HT1080 (cell line): ENCODE data around the gene RNF148. TPM values are rescaled to one million over a fixed set of nuclear protein-coding genes. Genes with fewer than 3 reads are reported as not detected.
"Not testable (repeated sequence)": the region's sequence is repeated elsewhere in the genome, so short reads cannot be mapped to it uniquely, and the experiment has no call there.

Source experiments
- DNase-seq: peaks from one replicate; pipeline ENCODE4 v3.0.0-alpha.2; 2015; ENCODE audit warnings: low read depth
- total RNA-seq: library from RNA; depleted of rRNA; stranded (reverse); fragments of >200 nt; shearing (Covaris generic); gene quantifications from 2 replicates; pipeline ENCODE4 v1.2.3, GENCODE V29; 2014

RNF148 gene
- total RNA-seq, 1 experiment from 2014 or later = 0.18 TPM

DNA sequence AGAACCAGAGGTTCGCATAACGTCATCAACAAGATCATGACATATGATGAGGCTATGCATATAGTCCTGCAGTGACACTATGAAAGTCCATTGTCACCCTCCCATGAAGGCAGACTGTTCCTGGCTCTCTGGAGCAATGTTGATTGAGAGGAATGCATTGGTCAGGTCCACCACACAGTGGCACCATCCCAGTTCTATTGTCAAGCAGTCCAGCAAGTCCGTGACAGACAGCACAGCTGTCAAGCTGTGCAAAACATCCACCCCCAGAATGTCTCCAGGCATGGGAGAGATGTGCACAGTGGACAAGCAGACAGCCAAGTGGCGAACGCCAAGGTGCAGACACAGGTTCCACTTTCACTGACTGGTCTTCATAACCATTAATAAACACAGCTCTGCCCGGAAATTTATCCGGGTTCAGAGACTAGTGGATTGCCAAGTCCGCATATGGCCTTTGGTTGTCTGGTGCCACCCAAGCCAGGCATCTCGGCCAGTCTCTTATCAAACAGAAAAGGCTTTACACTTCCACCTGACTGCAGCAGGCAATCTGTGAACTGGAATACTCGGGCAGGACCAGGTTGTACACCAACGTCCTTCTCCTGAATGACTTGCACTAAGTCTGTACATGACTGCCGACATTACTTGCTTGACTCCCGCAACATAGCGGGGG is 11.0 kb downstream of the RNF148 start:
- DNase-seq = no peak

DNA sequence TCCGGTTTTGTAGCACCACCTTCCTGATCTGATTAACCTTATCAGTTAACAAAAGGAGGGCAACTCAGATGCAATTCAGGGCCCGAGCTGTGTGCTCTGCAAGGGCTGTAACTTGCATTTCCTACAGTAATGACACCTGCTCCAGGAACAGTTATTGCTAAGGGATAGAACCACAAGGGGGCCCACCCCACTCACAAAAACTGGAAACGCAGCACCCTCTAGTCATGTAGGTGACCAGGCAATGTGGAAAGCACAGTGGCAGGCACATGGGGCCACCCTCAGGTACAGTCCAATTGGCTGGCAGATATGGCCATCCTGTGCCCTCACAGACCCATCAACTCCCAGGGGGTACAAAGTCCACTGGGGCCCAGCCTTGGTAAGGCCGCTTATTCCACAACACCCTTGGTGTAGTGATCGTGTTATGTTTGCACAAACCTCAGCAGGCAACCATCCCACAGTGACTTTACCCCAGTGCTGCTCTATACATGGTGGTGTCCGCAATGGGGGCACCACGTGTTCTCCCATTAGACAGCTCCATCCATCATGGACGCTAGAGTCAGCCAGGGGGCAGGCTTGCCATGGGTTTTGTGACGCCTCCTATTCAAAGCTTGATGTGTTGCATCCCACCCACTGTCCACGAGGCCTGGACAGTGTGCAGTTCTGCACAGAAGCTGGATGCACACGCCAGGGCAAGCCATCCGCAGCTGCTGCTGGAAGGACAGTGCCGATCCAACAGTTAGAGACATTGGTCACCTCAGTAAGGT is 13.2 kb downstream of the RNF148 start:
- no peak for DNase-seq

DNA sequence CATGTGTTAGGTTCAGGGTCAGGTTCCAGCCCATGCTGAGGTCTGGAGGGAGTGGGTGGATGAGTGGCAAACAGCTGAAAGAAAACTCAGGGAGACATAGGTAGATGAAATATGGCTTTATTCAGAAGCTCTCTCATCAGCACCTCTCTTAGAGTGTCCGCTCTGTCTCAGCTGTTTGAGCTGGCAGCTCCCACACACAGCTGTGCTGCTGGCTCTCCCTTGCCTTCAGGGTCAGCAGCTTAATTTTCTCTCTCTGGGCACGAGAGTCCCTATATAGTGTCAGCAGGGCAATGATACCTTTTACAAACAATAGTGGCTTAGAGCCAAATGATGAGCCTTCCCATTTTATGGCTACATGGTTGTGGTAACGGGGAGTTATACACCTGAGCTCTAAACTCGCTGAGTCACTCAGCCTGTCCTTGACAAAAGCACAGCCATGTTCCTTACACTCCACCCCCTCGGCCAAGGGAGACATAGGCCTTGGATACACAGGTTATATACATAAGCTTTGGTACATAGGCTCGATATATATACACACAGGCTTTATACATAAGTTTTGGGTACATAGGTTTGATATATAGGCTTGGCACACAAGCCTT is 14.2 kb downstream of the RNF148 start:
- no peak for DNase-seq

DNA sequence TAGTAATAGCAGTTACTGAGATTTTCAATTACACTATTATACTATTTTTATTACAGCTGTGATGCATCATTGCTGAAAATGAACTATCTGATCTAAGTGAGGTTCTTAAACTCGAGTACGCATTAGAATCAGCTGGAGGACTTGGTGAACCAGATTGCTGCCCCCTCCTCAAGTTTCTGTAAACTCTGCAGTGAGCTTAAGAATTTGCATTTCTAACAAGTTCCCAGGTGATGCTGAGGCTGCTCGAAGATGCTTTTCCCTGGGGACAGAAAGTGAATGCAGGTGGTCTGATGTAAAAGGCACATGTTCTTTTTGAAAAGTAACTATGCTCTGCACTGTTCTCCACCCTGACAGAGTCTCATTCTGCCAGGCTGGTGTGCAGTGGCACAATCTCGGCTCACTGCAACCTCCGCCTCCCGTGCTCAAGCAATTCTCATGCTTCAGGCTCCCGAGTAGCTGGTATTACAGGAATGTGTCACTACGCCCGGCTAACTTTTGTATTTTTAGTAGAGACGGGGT is 16.3 kb downstream of the RNF148 start:
- no peak for DNase-seq

DNA sequence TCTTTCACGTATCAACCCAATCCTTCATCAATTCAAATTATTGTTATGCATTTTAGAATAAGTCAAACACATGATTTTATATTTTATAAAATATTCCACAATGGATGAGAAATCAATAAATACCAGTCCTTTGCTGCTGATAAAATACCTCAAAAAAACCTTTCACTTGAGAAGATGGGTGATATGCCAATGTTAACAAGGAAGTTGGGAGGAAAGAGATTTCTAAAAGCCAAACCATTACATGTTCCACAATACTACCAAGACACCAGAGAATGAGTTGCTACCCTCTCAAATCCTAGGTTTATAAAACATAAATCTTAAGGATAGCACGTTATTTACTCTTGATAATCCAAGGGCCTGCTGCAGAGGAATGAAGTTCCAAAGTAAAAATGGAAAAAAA is 18.2 kb downstream of the RNF148 start:
- no peak for DNase-seq

DNA sequence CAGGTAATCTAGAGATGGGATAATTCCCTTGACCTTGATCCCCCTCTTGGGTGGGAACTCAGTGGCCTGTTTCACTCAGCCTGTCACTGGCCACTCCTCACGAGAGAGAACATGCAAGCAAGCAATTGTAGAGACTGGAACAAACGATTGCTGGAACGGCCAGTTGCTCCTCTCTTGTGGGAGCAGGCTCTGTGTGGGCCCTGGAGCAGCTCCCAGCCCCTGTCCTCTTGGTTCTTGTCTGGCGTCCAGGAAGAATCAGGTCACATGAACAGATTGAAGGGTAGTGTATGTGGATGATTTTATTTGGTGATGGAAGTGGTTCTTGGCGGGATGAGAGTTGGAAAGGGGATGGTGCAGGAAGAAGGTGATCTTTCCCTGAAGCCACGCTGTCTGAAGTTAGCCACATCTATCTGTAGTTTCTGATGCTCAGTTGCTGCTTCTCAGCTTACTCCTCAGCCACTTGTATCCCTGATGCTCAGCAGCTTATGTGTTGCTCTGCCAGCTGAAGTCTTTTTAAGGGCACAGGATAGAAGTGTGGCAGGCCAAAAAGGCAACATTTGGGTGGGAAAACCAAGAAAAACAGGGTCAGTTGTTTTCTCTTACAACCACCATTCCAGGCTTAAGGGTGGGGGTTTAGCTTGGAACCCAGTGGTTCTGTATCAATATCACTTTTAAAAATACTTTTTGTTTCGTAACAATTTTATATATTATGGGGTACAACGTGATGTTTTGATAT is 19.7 kb downstream of the RNF148 start:
- no peak for DNase-seq

DNA sequence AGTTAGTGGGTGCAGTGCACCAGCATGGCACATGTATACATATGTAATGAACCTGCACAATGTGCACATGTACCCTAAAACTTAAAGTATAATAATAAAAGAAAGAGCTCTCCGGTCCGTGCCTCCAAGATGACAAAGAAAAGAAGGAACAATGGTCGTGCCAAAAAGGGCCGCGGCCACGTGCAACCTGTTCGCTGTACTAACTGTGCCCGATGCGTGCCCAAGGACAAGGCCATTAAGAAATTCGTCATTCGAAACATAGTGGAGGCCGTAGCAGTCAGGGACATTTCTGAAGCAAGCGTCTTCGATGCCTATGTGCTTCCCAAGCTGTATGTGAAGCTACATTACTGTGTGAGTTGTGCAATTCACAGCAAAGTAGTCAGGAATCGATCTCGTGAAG is 21.5 kb downstream of the RNF148 start:
- DNase-seq = not testable (repeated sequence)

DNA sequence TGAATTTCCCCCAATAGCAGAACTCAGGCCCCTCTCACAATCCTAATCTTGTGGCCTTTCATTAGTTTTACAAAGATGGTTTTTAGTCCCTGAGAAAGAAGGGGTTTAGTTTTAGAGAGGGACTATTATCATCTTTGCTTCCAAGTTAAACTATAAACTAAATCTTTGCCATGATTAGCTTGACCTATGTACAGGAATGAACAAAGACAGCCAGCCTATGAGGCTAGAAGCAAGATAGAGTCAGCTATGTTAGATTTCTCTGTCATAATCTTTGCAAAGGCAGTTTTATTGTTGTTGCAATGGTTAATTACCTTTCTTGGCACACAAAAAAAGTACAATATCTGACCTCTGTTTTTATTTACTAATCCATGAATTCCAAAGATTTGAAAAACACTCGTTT is 22.9 kb downstream of the RNF148 start:
- DNase-seq = no peak

DNA sequence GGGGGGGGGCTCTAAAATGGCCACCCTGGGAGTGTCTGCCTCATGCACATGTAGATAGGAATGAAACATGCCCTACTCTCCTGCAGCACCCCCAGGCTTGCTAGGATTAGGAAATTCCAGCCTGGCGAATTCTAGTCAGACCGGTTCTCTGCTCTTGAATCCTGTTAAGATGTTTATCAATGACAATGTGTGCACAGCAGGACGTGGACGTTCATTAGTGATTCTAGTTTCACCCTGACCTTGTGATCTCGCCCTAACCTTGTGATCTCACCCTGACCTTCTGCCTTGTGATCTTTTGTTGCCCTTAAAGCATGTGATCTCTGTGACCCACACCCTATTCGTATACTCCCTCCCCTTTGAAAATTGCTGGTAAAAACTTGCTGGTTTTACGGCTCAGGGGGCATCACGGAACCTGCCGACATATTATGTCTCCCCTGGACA is 23.4 kb downstream of the RNF148 start:
- not testable (repeated sequence) for DNase-seq

DNA sequence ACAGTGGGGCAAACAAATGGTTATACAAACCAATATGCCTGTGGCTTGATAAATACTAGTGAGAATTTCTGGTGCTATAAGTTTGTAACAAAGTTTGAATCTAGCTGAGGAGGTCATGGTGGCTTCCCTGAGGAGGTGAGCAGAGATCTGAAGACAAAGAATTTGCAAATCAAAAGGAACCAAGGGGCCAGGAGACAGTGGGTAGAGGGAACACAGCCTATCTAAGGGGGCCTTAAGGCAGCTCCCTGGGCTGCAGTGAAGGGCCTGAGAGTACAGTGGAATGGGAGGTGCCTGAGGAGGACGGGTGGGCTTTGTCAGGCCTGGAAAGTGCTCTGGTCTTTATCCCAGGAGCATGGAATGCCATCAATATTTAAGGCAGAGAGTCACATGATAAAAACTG is 25.6 kb downstream of the RNF148 start:
- no peak for DNase-seq

DNA sequence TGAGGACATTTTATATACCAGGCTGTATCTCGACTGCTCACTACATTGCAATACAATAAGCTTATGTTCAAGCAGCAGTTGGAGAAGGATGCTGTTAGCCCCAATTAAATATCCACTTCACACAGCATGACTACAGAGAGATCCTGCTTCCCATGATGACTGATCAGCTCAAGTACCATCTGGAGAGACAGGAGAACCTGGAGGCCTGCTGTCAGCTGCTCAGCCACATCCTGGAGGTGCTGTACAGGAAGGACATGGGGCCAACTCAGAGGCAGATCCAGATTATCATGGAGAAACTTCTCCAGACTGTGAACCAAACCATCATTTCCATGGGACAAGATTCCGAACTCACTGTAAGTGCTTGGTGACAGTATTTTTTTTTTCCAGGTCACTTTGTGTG is 26.3 kb downstream of the RNF148 start:
- peak; percentile 77 for DNase-seq

DNA sequence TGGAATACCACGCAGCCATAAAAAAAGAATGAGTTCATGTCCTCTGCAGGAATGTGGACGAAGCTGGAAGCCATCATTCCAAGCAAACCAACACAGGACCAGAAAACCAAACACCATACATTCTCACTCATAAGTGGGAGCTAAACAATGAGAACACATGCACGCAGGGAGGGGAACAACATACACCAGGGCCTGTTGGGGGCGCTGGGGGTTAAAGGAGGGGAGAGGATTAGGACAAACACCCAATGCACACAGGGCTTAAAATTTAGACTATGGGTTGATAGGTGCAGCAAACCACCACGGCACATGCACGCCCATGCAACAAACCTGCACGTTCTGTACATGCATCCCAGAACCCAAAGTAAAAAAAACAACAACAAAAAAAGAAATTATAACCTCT is 27.1 kb downstream of the RNF148 start:
- DNase-seq = no peak

DNA sequence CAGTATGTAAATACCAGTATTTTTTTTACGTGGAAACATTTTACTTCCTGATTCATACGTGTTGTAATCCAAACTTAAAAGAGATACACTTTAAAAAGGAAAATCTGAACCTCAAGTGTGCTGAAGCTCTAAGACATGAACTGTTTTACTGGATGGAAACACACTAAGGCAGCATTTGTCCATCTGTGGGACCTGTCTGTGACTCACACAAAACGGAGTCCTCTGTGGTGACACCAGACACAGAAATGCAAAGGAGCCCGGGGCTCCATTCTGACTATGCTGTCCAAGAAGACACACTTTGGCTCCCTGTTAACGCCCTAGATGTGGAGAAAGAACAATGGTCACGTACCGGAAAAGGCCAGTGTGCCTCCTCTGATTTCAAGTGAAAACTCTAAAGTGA is 27.7 kb downstream of the RNF148 start:
- peak; percentile 40 for DNase-seq

DNA sequence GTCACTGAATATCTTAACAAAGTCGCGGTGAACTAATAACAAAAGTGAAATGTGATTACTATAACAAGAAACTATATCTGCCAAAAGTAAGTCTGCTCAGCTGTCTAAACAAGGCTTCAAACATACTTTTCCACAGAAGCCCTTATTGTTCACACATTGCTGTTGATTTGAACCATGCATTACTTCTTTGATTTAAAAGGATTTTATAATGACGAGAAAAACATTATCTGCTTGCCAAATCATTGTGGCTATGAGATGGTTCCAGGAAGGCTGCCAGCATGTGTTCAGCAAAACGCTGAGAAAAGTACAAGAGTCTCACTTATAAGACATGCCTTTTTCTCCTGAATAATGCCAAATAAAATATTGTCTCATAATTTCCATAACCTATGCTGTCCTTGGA is 28.2 kb downstream of the RNF148 start:
- peak; percentile 43 for DNase-seq

DNA sequence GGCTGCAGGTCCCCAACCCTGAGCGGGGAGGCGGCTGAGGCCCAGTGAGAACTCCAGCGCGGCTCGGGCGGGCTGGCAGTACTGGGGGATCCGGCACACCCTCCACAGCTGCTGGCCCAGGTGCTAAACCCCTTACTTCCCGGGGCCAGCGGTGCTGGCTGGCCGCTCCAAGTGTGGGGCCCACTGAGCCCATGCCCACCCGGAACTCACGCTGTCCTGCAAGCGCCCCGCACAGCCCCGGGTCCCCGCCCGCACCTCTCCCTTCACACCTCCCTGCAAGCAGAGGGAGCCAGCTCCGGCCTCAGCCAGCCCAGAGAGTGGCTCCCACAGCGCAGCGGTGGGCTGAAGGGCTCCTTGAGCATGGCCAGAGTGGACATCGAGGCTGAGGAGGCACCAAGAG is 28.8 kb downstream of the RNF148 start:
- DNase-seq = no peak

DNA sequence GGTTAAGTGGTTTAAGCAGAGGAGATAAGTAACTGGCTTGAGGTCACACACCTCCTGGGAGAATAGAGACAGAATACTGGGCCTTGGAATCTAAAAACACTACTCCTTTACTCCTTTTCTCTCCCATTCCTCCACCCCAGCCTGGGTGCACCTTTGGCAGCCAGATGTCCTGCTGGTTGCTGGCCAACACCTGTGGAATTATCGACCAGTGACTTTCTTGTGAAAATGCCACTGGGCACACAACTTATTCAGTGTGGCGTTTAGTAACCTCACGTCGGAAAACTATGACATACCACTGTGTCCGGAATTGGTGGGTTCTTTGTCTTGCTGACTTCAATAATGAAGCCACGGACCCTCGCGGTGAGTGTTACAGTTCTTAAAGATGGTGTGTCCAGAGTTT is 30.2 kb downstream of the RNF148 start:
- DNase-seq = no peak

DNA sequence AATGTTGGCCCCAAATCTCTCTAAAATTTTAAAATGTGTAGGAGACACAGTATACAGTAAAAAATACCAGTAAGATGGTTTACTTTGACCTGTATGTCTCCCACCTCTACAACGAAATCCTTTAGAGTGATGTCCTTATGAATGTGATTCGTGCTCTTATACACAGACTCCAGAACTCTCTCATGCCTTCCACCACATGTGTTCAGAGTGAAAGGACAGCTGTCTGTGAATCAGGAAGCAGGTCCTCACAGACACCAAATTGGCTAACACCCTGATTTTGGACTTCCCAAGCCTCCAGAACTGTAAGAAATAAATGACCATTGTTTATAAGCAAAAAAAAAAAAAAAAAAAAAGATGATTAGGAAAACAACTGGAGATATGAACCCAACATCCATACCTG is 39.0 kb downstream of the RNF148 start:
- DNase-seq = no peak

DNA sequence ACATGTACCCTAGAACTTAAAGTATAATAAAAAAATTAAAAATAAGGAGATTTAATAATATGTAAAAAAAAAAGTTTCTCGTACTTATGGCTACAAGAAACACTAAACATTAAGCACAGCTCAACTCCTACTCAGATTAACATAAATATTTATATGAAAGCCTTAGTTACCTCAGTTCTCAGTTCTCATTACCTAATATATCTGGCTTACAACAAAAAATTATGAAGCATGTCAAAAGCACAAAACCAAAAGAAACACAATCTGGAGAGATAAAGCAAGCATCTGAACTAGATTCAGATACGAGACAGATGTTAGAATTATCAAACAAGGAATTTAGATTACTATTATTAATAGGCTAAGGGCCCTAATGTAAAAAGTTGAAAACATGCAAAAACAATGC is 43.9 kb downstream of the RNF148 start:
- no peak for DNase-seq

DNA sequence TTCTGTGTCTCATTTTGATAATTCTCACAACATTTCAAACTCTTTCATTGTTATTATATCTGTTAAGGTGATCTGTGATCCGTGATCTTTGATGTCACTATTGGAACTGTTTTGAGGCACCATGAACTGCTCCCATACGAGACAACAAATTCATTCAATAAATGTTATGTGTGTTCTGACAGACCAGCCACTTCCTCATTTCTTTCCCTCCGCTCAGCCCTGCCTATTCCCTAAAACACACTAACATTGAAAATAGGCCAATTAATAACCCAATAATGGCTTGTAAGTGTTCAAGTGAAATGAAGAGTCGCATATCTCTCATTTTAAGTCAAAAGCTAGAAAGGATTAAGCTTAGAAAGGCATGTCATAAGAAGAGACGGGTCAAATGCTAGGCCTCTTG is 49.0 kb downstream of the RNF148 start:
- no peak for DNase-seq

DNA sequence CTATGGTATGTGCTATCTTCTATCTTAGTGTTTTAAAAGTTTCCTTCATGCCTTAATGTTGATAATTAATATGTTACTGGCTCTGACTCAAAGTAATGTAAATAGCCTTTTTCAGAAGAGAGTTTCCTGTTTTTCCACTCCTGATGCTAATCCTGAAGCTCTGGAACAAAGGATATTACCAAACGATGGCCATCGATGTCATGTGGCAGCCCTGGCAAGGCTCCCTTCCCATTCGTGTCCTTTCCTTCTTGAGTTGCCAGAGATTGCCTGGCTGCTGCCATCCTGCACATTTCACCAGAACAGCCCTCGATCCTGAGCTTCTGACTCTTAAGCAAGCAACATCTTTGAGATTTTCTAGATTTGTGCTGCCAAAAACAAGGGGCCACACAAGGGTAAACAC is 49.8 kb downstream of the RNF148 start:
- DNase-seq = no peak
